Spinal cord (tissue), 10 donors: ENCODE data around the gene LRIG2. TPM values are rescaled to one million over a fixed set of nuclear protein-coding genes. Genes with fewer than 3 reads are reported as not detected.
"Not testable (repeated sequence)": the region's sequence is repeated elsewhere in the genome, so short reads cannot be mapped to it uniquely, and the experiment has no call there.

Experiments
- DNase-seq, 6 donors: peaks; one replicate each; pipeline versions ENCODE4 v3.0.0 to v3.0.0-alpha.2; 2013 to 2015; ENCODE audit warnings: low spot score in 6 of 6, low read depth in 4 of 6
- H3K27ac ChIP-seq: one replicate; pipeline ENCODE4 v1.5.1; 2013; ENCODE audit warnings: low read depth, low read length, control low read depth
- H3K27me3 ChIP-seq: one replicate; pipeline ENCODE4 v1.6.1; 2013; ENCODE audit warnings: low read length; ENCODE audit not compliant: control insufficient read depth, insufficient read depth
- H3K36me3 ChIP-seq: one replicate; pipeline ENCODE4 v1.6.1; 2013; ENCODE audit warnings: low read length; ENCODE audit not compliant: control insufficient read depth, insufficient read depth
- H3K4me1 ChIP-seq: one replicate; pipeline ENCODE4 v1.6.1; 2013; ENCODE audit warnings: low read length; ENCODE audit not compliant: control insufficient read depth, insufficient read depth
- H3K4me3 ChIP-seq: one replicate; pipeline ENCODE4 v1.5.1; 2013; ENCODE audit warnings: low read depth, low read length, control low read depth
- H3K9me3 ChIP-seq: one replicate; pipeline ENCODE4 v1.6.1; 2013; ENCODE audit warnings: low read length; ENCODE audit not compliant: control insufficient read depth, insufficient read depth
- WGBS: methylation state at CpG from one replicate; pipeline ENCODE4 v1.1.5; 2013; ENCODE audit warnings: missing lambda C conversion rate; ENCODE audit not compliant: insufficient coverage; 5-methylcytosine and 5-hydroxymethylcytosine counted together
- polyA plus RNA-seq, 2 donors: library from polyadenylated mRNA; unstranded; fragments of 120-200 nt; gene quantifications; one replicate each; pipeline ENCODE4 v1.2.1, GENCODE V29; 2013; ENCODE audit not compliant: insufficient read length in 2 of 2
- total RNA-seq, 2 donors: library from RNA; depleted of rRNA in 1 of 2; stranded (reverse); fragments of 120-200 nt in 1 of 2; fragments of >200 nt in 1 of 2; gene quantifications; one replicate each; pipeline versions ENCODE4 v1.2.3 to v1.2.4, GENCODE V29; 2013 to 2014
- donor health status: healthy.

The LRIG2 gene
- total and polyA plus RNA-seq, 4 donors: 12.3 to 29.8 (median 18.1) TPM

GRCh38 chr1:113058941-113059706, 13.9 kb upstream of the LRIG2 start:
- H3K9me3 ChIP-seq: no peaks in the 10 kb centered on the region
- no peak overlapping the region for H3K27ac ChIP-seq
- no peak overlapping the region for H3K4me3 ChIP-seq
- H3K36me3 ChIP-seq: no peaks in the 10 kb centered on the region
- H3K4me1 ChIP-seq: peaks cover 6% of the 10 kb centered on the region
- no peaks in the 10 kb centered on the region for H3K27me3 ChIP-seq
- peak in 2 of 6 donors; percentile 10 to 26 for DNase-seq
- 50% methylated on average over 1 of the region's 5 CpGs for WGBS

- H3K36me3 ChIP-seq: not testable (repeated sequence)
These were observed 9.5 kb upstream of the LRIG2 start for GRCh38 chr1:113063456-113063855.

DNA sequence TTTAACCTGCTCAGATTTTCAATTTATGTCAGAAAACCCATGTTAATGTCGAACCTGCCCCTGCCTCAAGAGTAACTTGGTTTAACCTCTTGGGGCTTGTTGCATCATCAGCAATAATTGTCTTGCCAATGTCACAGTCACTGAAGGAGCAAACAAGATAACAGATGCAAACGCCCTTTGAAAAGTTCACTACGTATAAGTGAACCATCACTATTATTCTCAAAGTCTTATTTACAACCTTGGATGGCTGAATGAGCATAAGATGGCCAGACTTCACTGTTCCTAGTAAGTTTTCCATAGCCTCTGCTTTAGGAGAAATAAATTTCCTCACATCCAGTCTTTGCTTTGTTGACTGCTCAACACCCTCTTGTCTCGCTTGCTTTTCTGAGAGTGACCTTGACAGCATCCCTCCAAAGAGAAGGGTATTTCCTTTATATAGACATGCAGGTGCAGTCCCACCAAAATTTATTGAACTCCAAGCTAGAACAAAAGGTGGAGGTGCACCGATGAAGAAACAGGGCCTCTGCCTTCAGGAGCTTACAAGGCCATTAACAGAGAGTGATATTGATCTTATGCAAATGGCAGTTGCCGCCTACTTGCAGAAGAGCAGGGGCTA, 749 bp upstream of the LRIG2 start:
- WGBS: 43% methylated on average over 2 of the region's 6 CpGs
- peak overlapping the region; percentile 87 for H3K27ac ChIP-seq
- no peak for DNase-seq
- H3K36me3 ChIP-seq: no peaks in the 10 kb centered on the region
- H3K27me3 ChIP-seq: no peaks in the 10 kb centered on the region
- peak overlapping the region; percentile 71 for H3K4me3 ChIP-seq
- no peaks in the 10 kb centered on the region for H3K9me3 ChIP-seq
- H3K4me1 ChIP-seq: peaks cover 9% of the 10 kb centered on the region

More at GRCh38 chr1:113063456-113063855, 9.5 kb upstream of the LRIG2 start:
- H3K27ac ChIP-seq, H3K4me1 ChIP-seq, DNase-seq, H3K9me3 ChIP-seq, H3K27me3 ChIP-seq, H3K4me3 ChIP-seq: not testable (repeated sequence)
- 99% methylated on average over 24 of the region's 35 CpGs for WGBS

DNA sequence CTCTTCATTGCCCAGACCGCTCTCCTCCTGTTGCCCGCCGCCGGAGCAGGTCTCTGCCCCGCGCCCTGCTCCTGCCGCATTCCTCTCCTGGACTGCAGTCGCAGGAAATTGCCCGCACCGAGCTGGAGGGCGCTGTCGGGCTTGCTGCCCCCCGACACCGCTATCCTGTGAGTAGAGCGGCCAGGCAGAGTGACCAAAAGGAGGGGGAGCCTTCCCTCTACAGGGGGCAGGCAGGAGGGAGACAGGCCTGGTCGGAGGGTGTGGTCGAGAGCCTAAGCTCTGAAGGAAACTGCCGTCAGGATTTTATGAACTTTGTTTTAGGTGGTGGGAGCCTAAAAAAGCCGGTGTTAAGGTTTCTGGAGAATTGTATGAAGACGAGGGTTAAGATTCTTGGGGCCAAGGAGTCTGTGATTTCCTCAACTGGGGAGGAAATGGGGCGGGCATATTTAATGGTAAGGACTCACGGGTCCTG, 517 bp downstream of the LRIG2 start:
- Histone ChIP-seq H3K36me3 (peaks cover 5% of the 10 kb centered on the region), H3K27ac (peak overlapping the region; percentile 87), H3K9me3 (no peaks in the 10 kb centered on the region), H3K4me3 (peak overlapping the region; percentile 71), H3K4me1 (peaks cover 9% of the 10 kb centered on the region), H3K27me3 (no peaks in the 10 kb centered on the region)
- no peak for DNase-seq
- under 1% methylated on average over 22 of the region's 22 CpGs for WGBS

DNA sequence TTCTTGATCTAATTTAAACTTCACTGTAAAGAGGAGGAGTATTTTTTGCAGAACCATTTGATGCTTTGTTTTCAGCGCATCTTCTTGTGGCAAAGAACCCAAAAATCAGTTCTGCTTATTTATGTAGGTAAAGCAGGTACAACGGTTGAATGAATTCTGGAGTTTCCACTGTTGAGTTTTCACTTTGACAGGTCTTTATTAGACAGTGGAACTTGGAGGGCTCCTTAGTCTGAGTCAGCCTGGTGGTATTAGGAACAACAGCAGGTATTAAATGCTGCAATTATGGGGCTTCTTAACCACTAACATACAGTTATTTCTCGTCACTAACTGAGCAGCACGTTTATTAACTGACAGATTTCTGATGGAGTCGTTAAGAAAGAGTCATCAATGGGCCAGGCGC, 1.2 kb downstream of the LRIG2 start:
- H3K27ac ChIP-seq: no peak overlapping the region
- 38% methylated on average over 1 of the region's 6 CpGs for WGBS

DNA sequence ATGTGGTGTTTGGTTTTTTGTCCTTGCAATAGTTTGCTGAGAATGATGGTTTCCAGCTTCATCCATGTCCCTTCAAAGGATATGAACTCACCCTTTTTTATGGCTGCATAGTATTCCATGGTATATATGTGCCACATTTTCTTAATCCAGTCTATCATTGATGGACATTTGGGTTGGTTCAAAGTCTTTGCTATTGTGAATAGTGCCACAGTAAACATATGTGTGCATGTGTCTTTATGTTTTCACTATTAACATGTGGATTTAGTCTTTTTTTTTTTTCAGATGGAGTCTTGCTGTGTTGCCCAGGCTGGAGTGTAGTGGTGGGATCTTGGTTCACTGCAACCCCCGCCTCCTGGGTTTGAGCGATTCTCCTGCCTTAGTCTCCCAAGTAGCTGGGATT, 5.0 kb downstream of the LRIG2 start:
- not testable (repeated sequence) for H3K4me1 ChIP-seq, DNase-seq, H3K4me3 ChIP-seq, H3K27ac ChIP-seq, H3K9me3 ChIP-seq, H3K27me3 ChIP-seq
- peaks cover 14% of the 10 kb centered on the region for H3K36me3 ChIP-seq
- no CpG with 5 or more reads among the region's 2 CpGs for WGBS

More for the DNA sequence above, 1.2 kb downstream of the LRIG2 start:
- no peak for DNase-seq
- peak overlapping the region; percentile 71 for H3K4me3 ChIP-seq
- peaks cover 9% of the 10 kb centered on the region for H3K4me1 ChIP-seq
- peaks cover 11% of the 10 kb centered on the region for H3K36me3 ChIP-seq
- no peaks in the 10 kb centered on the region for H3K27me3 ChIP-seq
- H3K9me3 ChIP-seq: no peaks in the 10 kb centered on the region

DNA sequence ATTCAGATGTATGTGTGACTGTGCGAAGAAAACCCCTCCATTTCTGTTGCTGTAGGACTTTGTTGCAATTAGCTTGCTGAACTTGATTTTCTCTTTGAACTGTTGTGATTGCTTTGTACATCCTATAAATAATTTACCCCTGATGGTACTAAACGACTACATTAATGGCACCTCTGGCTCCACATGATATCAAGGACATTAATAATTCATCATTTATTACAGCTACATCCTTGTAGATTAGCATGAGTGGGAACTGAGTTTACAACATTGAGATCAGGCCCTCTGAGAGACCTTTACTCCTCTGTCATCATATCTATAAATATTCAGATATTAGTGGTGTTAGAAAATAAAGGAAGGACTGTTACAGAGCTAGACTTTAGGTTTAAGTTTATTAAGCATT, 13.5 kb downstream of the LRIG2 start:
- Histone ChIP-seq H3K4me1 (no peaks in the 10 kb centered on the region), H3K4me3 (no peak overlapping the region), H3K9me3 (no peaks in the 10 kb centered on the region), H3K27ac (no peak overlapping the region), H3K27me3 (no peaks in the 10 kb centered on the region), H3K36me3 (peaks cover 5% of the 10 kb centered on the region)
- WGBS: no CpG with 5 or more reads among the region's 2 CpGs
- DNase-seq: peak in 1 of 6 donors; percentile 67

DNA sequence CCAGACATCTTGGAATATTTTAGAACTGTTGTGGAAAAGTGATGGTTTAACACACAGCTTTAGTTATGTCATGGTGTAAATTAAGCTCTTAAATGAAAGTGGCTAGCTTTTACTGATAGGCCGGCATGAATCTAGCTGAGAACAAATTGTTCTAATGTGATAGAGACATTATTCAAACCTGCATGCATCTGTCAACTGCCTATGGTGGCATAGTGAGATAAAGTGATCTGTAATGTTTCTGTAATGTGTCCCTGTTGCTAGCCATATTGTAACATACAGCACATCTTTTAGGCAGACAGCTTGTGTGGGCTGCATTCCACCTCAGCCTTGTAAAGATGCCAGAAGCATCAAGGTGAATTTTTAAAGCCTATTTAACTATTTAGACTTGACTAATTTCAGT, 16.0 kb downstream of the LRIG2 start:
- Histone ChIP-seq H3K27me3 (no peaks in the 10 kb centered on the region), H3K9me3 (no peaks in the 10 kb centered on the region), H3K27ac (no peak overlapping the region), H3K4me3 (no peak overlapping the region), H3K4me1 (no peaks in the 10 kb centered on the region), H3K36me3 (peaks cover 5% of the 10 kb centered on the region)
- WGBS: no CpG with 5 or more reads among the region's 1 CpG
- peak in 2 of 6 donors; percentile 6 to 59 for DNase-seq

DNA sequence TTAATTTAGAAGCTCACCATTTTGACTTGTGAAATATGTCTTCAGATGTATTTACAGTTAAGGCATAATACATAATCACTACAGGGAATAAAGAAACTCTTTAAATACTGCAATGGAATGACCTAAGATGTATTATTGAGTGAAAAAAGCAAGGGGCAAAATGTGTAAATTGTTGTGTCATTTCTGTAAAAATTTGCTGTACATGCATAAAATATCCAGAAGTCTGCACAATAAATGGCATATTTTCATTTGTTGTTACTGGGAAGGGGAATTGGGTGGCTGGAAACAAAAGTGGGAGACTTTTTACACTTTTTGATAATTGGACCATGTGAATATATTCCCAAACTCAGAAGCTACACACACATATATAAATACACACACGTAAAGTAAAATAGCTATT, 17.1 kb downstream of the LRIG2 start:
- Histone ChIP-seq H3K36me3 (peaks cover 5% of the 10 kb centered on the region), H3K4me1 (no peaks in the 10 kb centered on the region), H3K27ac (no peak overlapping the region), H3K4me3 (no peak overlapping the region), H3K9me3 (no peaks in the 10 kb centered on the region), H3K27me3 (no peaks in the 10 kb centered on the region)
- WGBS: no CpG with 5 or more reads among the region's 1 CpG
- no peak for DNase-seq
